ENCODE measurements around the gene ZNF488. TPM values are rescaled to one million over a fixed set of nuclear protein-coding genes. Genes with fewer than 3 reads are reported as not detected.

The ZNF488 gene
- total RNA-seq, 1 donor from 2014 or later, result 2.9 TPM

DNA sequence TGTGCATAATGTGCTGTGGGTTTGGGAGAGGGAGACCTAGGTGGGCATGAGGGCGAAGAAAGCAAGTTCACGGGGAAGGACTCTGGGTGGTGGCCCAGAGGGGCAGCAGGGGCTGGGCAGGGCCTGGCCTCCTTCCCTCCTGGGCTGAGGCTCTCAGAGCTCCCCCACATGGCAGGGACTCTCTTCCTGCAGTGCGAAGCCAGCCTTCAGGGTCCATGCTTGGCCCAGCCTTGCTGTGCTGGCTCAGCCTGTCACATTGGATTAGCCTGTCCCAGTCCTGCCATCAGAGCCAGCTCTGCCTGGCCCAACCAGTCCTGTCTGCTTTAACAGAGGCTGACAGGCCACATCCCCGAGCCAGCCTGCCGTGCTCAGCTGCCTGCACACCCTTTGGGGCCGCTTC is 20.4 kb upstream of the ZNF488 start:
- no peak for DNase-seq (ENCODE audit: low read depth, low spot score)
- Mint-ChIP-seq H3K36me3 (ENCODE audit: low read depth) (no peaks in the 10 kb centered on the region), H3K27ac (ENCODE audit: unreplicated experiment) (peak overlapping the region; percentile 27), H3K9me3 (no peaks in the 10 kb centered on the region), H3K4me1 (peaks cover 22% of the 10 kb centered on the region), H3K4me3 (no peak overlapping the region), H3K27me3 (ENCODE audit: low read depth) (no peaks in the 10 kb centered on the region)
- TF ChIP-seq, protein P1, sequence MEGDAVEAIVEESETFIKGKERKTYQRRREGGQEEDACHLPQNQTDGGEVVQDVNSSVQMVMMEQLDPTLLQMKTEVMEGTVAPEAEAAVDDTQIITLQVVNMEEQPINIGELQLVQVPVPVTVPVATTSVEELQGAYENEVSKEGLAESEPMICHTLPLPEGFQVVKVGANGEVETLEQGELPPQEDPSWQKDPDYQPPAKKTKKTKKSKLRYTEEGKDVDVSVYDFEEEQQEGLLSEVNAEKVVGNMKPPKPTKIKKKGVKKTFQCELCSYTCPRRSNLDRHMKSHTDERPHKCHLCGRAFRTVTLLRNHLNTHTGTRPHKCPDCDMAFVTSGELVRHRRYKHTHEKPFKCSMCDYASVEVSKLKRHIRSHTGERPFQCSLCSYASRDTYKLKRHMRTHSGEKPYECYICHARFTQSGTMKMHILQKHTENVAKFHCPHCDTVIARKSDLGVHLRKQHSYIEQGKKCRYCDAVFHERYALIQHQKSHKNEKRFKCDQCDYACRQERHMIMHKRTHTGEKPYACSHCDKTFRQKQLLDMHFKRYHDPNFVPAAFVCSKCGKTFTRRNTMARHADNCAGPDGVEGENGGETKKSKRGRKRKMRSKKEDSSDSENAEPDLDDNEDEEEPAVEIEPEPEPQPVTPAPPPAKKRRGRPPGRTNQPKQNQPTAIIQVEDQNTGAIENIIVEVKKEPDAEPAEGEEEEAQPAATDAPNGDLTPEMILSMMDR (conservative IDR thresholded peaks at IDR 0.05), result no peak

GRCh38 chr10:47403446-47404318 is 19.6 kb upstream of the ZNF488 start:
- no peaks in the 10 kb centered on the region for H3K27me3 Mint-ChIP-seq (ENCODE audit: low read depth)
- TF ChIP-seq, protein P1 (conservative IDR thresholded peaks at IDR 0.05), result no peak
- no peaks in the 10 kb centered on the region for H3K36me3 Mint-ChIP-seq (ENCODE audit: low read depth)
- H3K4me3 Mint-ChIP-seq, result no peak overlapping the region
- H3K9me3 Mint-ChIP-seq, result no peaks in the 10 kb centered on the region
- DNase-seq (ENCODE audit: low read depth, low spot score), result no peak
- H3K4me1 Mint-ChIP-seq, result peaks cover 22% of the 10 kb centered on the region
- peak overlapping the region; percentile 89 for H3K27ac Mint-ChIP-seq (ENCODE audit: unreplicated experiment)

DNA sequence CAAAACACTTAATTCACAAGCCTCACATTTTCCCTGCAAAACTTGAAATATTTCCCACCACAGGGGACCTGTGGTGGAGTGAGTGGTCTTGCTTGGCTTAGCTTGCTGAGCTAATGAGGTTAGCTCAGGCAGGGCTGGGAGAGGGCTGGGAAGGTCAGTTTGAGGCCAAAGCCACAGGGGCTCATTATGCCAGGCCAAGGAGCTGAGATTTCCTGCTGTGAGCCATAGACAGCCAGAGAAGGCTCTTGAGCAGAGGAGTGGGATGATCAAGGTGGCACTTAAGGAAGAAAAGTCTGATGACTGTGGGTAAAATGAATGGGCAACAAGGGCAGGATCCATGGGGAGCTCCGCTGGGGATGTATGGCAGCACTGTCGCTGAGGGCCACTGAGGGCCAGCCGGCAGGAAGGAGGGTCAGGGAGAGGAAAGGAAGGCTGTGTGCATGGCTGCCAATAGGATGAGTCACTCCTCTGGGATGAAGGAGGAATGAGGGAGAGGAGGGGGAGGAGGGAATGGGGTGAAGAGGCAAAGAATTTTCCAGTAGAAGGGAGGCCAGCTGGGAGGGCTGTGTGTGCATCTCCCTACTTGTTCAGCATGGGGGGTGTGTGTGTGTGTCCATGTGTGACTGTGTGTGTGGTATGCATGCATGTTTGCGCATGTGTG is 18.7 kb upstream of the ZNF488 start:
- Mint-ChIP-seq H3K4me3 (peak overlapping the region; percentile 48), H3K36me3 (ENCODE audit: low read depth) (no peaks in the 10 kb centered on the region), H3K9me3 (peaks cover 3% of the 10 kb centered on the region), H3K27ac (ENCODE audit: unreplicated experiment) (peak overlapping the region; percentile 86), H3K4me1 (peaks cover 22% of the 10 kb centered on the region), H3K27me3 (ENCODE audit: low read depth) (no peaks in the 10 kb centered on the region)
- TF ChIP-seq, protein P1 (conservative IDR thresholded peaks at IDR 0.05), result no peak
- no peak for DNase-seq (ENCODE audit: low read depth, low spot score)

DNA sequence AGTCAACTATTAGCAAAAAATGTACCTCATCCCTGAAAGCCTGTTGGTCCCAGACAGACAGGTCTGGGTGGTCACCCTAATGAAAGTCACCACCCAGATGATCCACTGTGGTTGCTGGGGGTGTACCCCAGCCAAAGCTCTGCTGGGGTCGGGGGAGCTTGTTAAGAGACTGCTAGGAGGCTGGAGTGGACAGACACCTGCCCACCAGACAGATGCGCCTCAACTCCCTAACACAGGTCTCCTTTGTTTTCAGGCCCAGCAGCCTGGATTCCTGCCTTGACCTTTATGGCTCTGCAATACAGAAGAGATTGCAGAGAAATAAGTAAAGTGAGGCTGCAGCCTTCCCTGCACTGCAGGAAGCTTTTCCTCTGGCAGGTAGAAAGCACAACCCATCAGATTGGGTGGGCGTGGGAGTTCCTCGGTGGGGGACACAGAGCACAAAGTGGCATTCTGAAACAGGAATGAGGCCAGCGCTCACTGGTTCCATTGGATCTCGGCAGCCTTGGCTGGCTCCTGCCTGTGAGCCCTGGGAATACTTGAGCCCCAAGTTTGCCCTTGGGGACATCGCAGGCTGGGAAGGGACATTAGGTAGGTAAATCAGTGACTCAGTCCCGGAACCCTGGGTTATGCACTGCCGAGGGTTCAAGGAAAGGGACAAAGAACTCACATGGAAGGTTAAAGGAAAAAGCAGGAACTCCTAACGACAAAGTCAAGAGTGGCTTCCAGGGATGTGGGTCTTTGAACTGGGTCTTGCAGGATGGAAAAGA is 18.0 kb upstream of the ZNF488 start:
- no peaks in the 10 kb centered on the region for H3K36me3 Mint-ChIP-seq (ENCODE audit: low read depth)
- TF ChIP-seq, protein P1 (conservative IDR thresholded peaks at IDR 0.05), result no peak
- DNase-seq (ENCODE audit: low read depth, low spot score), result no peak
- no peaks in the 10 kb centered on the region for H3K27me3 Mint-ChIP-seq (ENCODE audit: low read depth)
- H3K4me1 Mint-ChIP-seq, result peaks cover 22% of the 10 kb centered on the region
- peak overlapping the region; percentile 87 for H3K27ac Mint-ChIP-seq (ENCODE audit: unreplicated experiment)
- no peak overlapping the region for H3K4me3 Mint-ChIP-seq
- H3K9me3 Mint-ChIP-seq, result peaks cover 3% of the 10 kb centered on the region

- Mint-ChIP-seq H3K4me1 (peaks cover 22% of the 10 kb centered on the region), H3K27ac (ENCODE audit: unreplicated experiment) (peak overlapping the region; percentile 35), H3K36me3 (ENCODE audit: low read depth) (no peaks in the 10 kb centered on the region)
Observed at GRCh38 chr10:47401210-47401609, 17.1 kb upstream of the ZNF488 start.

More at GRCh38 chr10:47401210-47401609, 17.1 kb upstream of the ZNF488 start:
- no peak overlapping the region for H3K4me3 Mint-ChIP-seq
- DNase-seq (ENCODE audit: low read depth, low spot score), result no peak
- H3K27me3 Mint-ChIP-seq (ENCODE audit: low read depth), result no peaks in the 10 kb centered on the region
- peaks cover 3% of the 10 kb centered on the region for H3K9me3 Mint-ChIP-seq
- TF ChIP-seq, protein P1 (conservative IDR thresholded peaks at IDR 0.05), result no peak
